GM21528 (cell line): ENCODE results near the gene ERICH2.

Experiments used
- ATAC-seq: cut with Tn5 transposase; IDR thresholded peaks from one replicate; pipeline ENCODE4 v1.9.1; 2021; ENCODE audit warnings: mild to moderate bottlenecking, moderate library complexity; ENCODE audit not compliant: unreplicated experiment, low FRiP score

ERICH2 gene

GRCh38 chr2:170830166-170830565, 60.0 kb downstream of the ERICH2 start:
- no peak for ATAC-seq

GRCh38 chr2:170831115-170831514, 60.9 kb downstream of the ERICH2 start:
- no peak for ATAC-seq

GRCh38 chr2:170836027-170836426, 65.8 kb downstream of the ERICH2 start:
- no peak for ATAC-seq

GRCh38 chr2:170840717-170841210, 70.6 kb downstream of the ERICH2 start:
- no peak for ATAC-seq

- ATAC-seq, result no peak
Observed at GRCh38 chr2:170842785-170843184, 72.6 kb downstream of the ERICH2 start.

GRCh38 chr2:170843656-170844055, 73.5 kb downstream of the ERICH2 start:
- ATAC-seq, result no peak

GRCh38 chr2:170845343-170845742, 75.2 kb downstream of the ERICH2 start:
- ATAC-seq, result no peak

- no peak for ATAC-seq
Observed at GRCh38 chr2:170846314-170846713, 76.1 kb downstream of the ERICH2 start.

GRCh38 chr2:170847716-170848115, 77.5 kb downstream of the ERICH2 start:
- ATAC-seq, result no peak
